DMS53 (cell line): ENCODE data around the gene CASD1.

Experiments used
- DNase-seq: peaks from one replicate; lab custom pipeline; 2025; lab: John Stamatoyannopoulos, UW

CASD1 gene

DNA sequence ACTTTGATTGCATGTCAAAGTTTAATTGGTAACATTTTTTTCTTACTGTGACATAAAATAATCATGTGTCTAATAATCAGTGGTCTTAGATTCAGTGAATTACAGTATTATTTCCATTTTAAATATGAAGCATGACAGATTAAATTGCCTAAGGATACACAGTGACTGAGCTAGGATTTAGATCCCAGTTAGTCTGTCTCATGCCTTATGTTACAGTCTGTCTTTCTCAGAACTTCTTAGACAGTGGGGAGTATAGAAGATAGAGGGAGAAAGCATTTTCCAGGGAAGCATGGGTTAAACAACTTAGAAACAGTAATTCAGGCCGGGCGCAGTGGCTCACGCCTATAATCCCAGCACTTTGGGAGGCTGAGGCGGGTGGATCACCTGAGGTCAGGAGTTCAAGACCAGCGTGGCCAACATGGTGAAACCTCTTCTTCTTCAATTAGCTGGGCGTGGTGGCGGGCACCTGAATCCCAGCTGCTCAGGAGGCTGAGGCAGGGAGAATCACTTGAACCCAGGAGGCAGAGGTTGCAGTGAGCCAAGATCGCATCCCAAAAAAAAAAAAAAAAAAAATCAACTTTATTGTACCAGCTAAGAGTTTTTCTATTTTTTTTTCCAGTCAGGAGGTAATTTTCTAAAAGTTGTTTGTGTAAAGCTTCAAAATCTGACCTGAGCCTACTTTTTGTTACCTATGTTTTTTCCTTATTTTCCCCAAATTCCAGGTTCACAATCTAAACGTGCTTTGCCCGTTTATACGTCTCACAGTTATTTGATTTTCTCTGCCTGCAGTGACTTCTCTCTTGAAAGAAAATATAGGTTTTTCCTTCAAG lies 3.3 kb downstream of the CASD1 start:
- no peak for DNase-seq

DNA sequence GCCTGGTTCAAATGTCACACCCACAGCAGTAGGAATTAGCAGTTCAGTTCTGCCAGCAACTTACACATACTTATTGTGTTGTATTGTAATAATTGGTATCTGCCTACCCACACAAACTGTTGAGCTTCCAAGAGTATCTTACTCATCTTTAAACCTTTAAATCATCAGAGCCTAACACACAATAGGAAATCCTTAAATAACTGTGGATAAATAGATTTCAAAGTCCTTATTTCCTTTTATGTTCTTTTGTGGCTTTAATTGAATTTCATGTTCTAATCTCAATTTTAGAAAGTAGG lies 3.9 kb downstream of the CASD1 start:
- no peak for DNase-seq

DNA sequence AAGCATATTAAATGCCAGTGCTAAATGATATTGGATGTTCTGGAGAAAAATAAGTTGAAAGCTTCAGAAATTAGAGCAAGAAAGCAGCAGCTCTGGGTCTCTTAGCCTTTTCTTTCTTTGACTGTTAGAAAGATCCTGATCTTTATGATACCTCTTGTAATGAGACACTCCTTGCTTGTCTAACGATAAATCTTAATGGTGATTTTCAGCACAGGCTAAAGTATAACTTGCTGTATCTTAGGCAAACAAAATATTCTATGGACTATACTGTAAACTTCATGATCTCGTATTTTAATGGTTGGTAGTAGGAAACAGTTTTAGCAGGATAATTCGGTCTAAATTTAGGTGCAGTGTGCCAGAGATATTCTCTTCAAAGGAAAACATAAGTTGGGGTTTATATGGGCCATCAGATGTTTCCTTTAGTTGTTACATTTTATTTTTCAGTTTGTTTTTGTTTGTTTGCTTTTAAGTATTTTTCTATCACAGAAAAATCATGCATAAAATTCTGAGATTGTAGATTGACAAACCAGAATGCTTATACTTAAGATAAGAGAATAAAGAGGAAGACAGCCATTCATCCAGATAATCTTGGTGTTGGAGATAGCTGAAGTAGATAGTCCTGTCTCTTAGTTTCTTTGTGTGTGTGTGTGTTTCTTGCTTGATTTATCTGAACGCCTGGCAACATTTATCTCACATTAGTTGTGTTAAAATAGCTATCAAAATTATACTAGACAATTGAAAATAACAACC lies 4.7 kb downstream of the CASD1 start:
- DNase-seq = no peak

DNA sequence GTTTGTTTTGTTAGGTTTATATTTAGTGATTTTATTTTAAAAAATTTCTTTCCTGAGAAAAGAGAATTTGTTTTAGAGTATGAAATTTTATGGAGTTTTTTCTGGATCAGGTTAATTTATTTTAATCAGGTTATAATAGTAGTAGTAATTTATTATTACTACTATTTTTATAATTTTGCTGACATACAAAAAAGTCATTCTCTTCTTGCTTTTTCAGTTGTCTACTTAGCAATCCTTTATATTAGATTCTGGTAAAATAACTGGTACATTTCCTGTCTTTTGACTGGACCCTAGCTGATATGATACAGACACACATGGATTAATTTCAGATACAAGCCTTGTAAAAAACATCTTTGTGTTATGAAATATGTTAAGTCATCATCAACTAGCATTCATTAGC lies 5.3 kb downstream of the CASD1 start:
- no peak for DNase-seq

DNA sequence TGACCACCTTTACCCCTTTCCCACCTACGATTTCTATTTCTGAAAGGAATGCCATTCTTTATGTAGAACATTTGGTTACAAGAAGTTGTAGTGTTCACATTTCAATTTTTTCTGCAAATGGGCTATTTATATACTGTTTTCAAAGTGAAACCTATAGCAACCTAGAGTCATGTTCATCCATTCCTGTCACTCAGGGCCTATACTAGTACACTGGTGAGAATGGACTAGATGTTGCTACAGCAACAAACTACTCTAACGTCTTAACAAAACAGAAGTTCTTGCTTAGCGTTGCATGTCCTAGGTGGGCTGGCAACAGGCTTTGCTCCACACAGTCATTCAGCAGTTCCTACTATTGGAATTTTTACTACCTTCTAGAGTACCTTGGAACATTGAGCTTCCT lies 16.3 kb downstream of the CASD1 start:
- DNase-seq = no peak

DNA sequence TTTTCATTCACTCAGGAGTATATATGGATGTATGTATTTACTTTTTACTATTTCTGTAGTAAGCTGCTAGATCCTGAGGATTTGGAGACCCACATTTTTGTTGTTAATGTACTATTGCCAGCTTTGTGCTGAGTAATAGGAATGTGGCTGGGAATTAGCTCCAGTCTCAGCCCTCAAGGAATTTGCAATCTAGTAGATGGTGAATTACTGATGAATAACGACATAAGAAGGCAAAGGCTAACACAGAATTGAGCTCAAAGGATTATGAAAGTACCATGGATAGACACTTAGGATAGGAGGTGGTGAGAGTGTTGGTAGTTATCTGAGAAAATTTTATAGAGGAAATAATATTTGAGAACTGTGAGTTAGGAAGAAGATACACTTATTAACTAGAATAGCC lies 19.9 kb downstream of the CASD1 start:
- DNase-seq = no peak

DNA sequence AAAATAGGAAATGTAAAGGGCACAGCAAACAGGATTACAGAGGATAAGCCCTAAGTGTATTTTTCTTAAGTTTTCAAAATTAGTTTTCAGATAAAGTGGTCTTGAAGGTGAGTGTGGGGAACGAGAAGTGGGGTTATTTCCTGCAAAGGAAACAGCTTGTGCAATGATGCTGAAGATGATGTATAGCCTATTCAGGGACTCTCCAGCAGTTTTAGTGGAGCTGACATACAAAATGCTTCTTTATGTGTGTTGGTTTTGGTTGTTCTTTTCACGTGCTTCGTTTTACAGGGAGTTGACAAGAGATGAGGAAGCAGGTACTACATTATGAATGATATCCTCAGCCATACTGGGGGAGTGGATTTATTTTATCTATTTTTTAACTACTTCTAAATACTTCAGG lies 20.5 kb downstream of the CASD1 start:
- no peak for DNase-seq

DNA sequence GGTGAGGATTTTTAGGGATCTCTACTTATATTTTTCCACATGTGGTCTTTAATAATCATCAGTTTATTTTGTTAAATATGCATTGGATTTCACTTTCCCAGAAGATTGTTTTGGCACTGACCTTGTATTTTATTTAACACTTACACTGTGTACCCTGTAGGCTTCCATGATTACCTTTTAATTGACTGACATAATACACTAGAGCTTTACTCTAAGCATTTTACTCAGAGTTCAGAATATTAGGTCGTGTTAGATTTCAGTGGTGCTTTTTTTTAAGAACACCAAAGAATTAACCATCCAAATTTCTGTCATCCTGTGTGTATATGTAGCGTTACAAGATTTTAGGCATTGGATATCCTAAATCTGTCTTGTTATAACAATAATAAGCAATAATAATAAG lies 23.1 kb downstream of the CASD1 start:
- no peak for DNase-seq

DNA sequence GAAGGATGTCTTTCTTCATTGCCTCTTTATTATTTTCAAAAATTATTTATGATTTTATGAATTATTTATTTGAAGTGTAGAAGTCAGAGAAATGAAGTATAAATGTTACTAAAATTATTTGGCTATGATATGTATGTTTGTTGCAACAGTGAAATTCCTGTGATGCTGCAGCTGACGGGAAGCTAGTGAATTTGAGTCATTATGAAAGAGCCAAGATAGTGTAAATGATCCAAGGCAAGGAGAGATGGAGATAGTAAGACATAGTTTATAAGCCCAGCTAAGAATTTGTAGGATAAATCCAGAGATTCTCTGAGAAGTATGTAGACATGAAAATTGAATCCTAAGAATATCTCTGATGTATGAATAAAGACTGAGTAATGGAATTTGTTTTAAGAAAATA lies 30.8 kb downstream of the CASD1 start:
- DNase-seq = no peak

DNA sequence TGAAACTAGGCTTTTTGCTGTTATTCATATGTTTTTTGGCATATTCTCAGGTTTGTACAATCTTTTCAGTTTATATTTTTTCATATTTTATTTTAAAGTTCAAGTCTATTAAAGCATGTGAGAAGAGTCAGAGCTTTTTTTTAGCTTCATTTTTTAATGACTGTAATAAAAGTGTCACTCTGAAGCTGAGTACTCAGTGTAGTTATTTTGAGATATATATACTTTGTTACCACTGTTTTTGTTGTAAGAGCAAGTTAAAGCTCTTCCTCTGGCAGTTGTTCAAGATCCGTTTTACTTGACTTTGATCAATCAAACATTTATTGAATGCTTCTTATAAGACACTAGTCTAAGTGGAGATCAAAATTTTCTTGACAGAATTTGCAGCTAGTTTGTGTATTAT lies 37.5 kb downstream of the CASD1 start:
- DNase-seq = no peak

DNA sequence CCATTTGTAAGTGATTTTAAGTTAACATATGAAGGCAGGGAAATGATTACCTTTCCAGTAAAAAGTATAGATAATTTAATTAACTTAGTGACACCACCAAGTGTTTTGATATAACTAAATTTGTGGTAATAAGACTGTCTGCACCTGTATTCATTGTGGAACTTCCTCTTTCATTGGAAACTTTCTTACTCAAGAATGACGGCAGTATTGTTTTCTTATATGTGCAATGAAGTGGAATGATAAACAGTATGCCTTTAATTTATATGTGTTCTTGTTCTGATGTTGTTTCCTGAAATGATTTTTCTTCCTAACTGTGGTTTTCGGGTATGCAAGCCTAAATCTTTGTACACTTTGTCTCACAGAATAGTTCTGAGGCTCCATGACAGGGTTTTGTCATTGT lies 46.4 kb downstream of the CASD1 start:
- DNase-seq = no peak

DNA sequence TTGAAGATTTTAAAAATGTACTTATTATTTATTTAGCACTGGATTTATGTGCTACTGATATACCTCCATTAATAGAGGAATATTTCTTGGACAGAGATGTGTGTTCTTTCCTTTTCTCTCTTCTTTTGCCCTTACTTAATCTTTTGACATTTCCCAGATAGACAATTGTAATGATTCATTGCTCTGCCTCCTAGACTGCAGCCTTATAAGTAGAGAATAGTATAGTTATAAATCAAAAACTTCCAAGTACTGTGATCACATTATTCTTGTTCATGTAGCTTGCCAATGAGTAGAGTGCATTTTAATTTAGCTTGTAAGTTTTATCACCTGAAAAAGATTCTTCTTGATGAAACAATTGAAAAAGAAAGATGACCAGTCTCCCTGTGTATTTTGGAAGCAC lies 47.6 kb downstream of the CASD1 start:
- no peak for DNase-seq

DNA sequence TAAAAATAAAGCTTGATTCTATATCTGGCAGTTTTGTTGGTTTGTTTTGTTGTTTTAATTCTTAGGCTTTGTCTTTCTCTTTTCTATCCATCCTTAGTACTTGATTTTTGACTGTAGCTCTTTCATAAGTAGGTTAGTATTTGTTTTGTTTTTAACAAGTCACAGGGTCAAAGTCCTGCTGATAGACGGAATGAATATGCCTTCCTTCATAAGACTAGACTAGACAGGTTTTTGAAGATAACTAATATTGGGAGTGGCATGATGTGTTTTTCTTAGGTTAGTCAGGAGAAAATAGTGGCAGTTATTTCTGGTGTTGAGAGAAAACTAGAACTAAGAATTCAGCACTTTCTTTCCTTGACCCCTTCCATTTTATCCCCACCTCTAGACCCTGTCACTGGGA lies 50.4 kb downstream of the CASD1 start:
- DNase-seq = peak; percentile 16

DNA sequence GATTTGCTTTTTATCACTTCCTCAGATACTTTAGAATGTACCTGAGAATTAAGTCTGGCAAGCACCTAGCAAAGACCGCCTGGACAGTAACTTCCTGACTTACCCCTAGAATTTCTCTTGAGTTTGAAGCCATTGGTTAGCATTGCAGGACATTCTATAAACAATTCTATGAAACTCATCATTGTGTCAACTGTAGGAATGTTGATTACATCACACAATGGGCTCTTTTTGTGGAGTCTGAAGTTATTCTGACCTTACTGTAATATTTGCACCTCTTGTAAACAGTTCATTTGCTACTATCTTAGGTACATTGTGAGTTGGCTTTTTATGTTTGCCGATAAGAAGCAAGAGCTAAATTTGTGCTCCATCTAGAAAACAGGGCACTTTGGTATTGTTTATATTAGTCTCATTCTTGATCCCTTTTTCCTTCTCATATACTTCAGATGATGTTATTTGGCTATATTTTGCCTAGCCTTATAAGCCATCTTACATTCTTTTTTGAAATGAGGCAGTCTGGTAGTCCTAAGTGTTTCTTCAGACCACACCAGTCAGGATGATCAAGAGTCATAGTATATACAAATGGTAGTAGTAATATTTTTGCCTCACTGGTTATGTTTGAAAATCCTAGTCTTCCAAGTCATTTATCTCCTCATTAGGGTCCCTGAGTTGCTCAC lies 52.4 kb downstream of the CASD1 start:
- no peak for DNase-seq

DNA sequence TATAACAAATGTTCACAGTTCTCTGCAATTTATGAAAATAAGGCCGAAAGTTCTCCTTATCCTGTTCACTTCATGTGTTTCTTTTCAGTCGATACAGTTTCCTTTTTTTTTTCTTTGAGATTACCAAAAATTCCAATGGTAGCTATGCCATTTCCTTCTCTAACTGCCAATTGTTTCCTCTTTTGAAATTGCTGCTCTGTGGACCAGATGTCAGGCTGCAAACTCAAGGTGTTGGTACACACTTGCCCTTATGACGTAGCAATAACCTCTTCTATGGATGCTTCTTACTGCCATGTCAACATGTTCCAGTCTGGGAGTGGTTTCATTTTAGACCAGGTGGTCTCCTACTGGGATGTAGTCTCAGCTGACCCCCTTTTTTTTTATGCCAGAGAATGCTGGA lies 52.9 kb downstream of the CASD1 start:
- DNase-seq = no peak

DNA sequence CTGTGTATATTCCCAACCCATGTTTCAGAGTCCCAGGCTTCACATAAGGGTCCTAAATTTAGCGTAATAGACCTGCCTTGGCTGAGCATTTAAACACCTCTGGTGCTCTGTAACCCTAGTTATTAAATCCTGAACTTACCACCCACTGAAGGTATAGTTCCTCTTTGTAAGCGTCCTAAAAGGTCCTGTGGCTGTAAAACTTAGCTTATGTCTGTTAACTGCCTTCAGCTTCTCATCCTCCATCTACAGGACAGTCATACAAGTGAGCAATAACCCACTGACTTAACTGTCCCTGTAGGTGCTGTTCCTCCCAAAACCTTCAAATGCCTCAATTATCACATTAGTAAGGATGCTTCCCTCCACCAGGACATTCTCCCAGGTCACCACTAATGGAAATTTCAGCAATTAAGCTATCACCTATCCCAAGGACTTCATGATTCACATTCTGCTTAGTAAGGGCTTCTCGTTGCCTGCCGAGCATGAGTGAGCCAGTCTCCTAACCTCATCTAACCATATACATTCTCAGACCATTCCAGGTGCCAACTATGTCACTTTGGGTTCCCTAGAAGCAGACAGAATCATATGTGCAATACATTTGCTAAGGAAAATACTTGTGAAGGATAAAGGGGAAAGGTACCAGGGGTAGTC lies 55.8 kb downstream of the CASD1 start:
- DNase-seq = no peak

DNA sequence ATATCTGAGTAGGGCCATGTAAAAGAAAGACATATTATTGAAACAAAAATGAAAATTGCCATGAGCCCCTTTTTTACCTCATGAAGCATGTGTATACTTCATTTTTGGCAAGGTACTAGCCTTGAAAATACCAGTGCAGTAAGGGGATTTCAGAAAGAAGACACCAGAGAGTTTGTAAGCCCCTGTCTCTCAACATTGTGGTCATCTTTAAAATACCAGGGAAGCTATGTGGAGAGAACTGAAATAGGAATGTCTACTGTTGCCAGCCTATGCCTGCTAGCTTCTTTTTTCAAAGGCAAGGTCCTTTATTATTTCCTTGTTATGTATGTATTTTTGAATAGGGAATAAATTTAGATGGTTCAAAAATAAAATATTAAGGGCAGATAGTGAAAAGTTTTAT lies 57.8 kb downstream of the CASD1 start:
- DNase-seq = no peak

DNA sequence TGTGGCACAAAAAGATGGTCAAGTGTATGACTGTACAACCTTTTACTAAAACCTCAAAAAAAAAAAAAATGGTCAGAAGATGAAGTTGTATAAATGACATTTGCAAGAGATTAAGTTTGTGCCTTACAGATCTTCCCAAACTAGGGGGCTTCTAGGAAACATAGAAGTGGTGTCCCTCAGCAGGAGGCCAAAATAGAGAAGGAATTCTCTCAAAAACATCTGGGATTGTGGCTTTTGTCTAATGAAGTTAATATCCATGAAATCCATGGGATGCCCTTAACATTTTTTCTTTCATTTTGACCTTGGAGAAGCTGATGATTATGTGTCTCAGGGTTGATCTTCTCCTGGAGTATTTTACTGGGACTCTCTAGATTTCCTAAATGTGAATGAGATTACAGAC lies 62.2 kb downstream of the CASD1 start:
- DNase-seq = no peak

DNA sequence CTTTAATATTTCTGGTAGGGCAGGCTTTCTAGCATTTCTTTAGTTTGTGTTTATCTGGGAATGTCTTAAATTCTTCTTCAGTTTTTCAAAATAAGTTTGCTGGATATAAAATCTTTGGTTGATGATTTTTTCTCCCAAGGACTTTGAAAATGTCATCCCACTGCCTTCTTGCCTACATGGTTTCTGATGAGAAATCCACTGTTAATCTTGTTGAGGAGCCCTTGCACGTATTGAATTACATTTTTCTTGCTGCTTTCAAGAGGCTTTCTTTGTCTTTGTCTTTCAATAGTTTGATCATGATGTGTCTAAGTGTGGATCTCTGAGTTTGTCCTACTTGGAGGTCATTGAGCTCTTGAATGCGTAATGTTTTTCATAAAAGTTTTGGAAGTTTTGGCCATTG lies 66.0 kb downstream of the CASD1 start:
- DNase-seq = no peak

DNA sequence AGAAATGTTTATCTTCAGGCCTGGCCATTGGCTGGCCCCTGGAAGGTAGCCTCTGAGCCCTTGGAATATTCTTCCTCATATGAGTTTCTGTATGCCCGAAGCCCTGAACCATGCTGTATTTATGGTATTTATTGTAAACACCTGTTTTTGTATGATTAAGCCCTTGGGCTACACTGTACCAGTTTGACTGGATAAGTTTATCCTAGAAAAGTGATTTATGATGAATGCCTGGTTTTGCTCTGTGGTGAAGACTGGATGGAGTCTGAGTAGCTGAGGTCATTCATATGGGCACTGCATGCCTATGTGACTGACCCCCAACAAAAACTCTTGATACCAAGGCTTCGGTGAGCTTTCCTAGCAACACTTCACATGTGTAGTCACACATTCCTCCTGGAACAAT lies 66.7 kb downstream of the CASD1 start:
- DNase-seq = no peak

DNA sequence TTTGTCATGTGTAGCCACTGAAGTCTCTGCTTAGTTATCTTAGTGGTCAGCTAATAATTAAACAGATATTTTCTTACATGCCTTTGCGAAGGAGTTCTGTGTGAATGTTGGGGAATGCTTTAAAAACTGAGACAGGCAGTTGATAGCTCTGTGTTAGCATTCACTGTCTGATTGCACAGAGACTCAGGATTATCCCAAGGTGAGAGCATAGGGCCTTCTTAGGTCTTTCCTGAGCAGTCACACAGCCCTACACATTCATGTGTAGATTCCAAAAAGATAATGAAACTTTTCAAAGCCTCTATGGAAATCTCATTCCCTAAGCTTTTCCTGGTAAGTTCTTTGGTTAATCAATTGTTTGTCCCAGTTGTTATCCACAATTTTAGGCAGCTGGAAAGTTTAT lies 67.7 kb downstream of the CASD1 start:
- no peak for DNase-seq

DNA sequence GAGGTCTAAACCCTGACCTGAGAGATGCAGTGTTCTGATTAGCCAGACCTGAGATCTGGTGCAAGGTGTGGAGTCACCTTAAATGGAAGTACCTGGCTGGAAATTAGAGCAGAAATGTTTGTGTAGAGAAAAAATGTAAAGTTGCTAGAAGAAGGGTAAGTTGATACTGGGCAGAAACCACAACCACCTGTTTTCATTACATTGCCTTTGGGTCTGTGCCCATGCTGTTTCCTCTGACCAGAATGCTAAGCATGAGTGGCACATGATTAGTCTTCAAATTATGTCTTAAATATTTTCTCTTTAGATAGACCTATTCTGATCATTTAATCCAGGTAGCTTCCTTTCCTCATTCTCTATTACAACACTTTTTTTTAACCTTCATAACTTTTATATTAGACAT lies 69.0 kb downstream of the CASD1 start:
- peak; percentile 50 for DNase-seq

DNA sequence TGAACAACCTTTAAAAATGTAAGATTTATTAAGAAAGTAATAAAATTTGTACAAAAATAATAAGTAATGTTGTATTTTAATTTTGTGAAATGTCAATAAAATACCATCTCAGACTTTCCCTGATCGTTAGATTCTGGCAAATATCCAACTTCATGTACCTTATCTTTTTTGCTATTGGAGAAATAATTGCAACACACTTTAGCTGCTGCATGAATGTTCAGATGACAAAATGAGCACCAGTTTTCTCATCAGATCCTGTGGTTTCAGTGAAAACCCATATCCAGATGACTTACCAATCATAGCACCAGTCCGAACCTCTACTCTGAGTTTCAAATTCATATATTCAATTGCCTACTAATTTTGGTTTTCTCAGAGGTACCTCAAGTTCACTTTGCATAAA lies 69.9 kb downstream of the CASD1 start:
- DNase-seq = no peak
